ENCODE measurements around the gene SCLY.

The SCLY gene

GRCh38 chr2:238105506-238106338 is 44.9 kb downstream of the SCLY start:
- no peak for TF ChIP-seq YY1 (tag by site-specific recombination; IDR thresholded peaks at IDR 0.05)
- no peak for TF ChIP-seq ZNF202 (tag by site-specific recombination; IDR thresholded peaks at IDR 0.05; ENCODE audit: borderline replicate concordance)
- TF ChIP-seq EGR2 (tag by site-specific recombination; IDR thresholded peaks at IDR 0.05; ENCODE audit: low read depth): peak; percentile 46; the same call in 1 of the 2 replicates
- TF ChIP-seq ZFHX2 (tag by site-specific recombination; conservative IDR thresholded peaks at IDR 0.05): peak; percentile 76
- TF ChIP-seq ZNF623 (tag by site-specific recombination; IDR thresholded peaks at IDR 0.05): peak; percentile 35; the same call in 1 of the 2 replicates
- no peaks in the 10 kb centered on the region for H3K4me1 ChIP-seq (ENCODE audit: control insufficient read depth, insufficient read depth, low read length)
- H3K9me3 ChIP-seq (ENCODE audit: control insufficient read depth, insufficient read depth, low read depth, low read length): no peaks in the 10 kb centered on the region
- no peaks in the 10 kb centered on the region for H3K36me3 ChIP-seq (ENCODE audit: control insufficient read depth in 2 of 2, insufficient read depth in 1 of 2, low read length in 2 of 2)
- POLR2A ChIA-PET: no interaction called here
- CTCF ChIA-PET: no interaction called here
- no peak overlapping the region for H3K4me3 ChIP-seq (ENCODE audit: low read depth, low read length)
- H3K27ac ChIP-seq (ENCODE audit: extremely low read depth, low read depth, low read length): no peak overlapping the region

- Histone ChIP-seq H3K9me3 (ENCODE audit: control insufficient read depth, insufficient read depth, low read depth, low read length) (no peaks in the 10 kb centered on the region), H3K4me3 (ENCODE audit: low read depth, low read length) (no peak overlapping the region), H3K27ac (ENCODE audit: extremely low read depth, low read depth, low read length) (no peak overlapping the region), H3K36me3 (ENCODE audit: control insufficient read depth in 2 of 2, insufficient read depth in 1 of 2, low read length in 2 of 2) (no peaks in the 10 kb centered on the region), H3K4me1 (ENCODE audit: control insufficient read depth, insufficient read depth, low read length) (no peaks in the 10 kb centered on the region)
- ChIA-PET POLR2A (no interaction called here), CTCF (interaction anchor here (0.5 to 0.8 kb wide), 2 partner anchors 18 to 45 kb away, joined by 3 to 5 read pairs; no protein-coding TSS in a partner anchor)
- TF ChIP-seq ZNF239 (tag by site-specific recombination; IDR thresholded peaks at IDR 0.05) (no peak), GLIS2 (tag by site-specific recombination; IDR thresholded peaks at IDR 0.05) (no peak), ZNF544 (tag by site-specific recombination; IDR thresholded peaks at IDR 0.05) (no peak), ZNF530 (tag by site-specific recombination; IDR thresholded peaks at IDR 0.05; ENCODE audit: low read depth) (no peak), OVOL3 (tag by site-specific recombination; IDR thresholded peaks at IDR 0.05) (no peak), ZNF677 (tag by site-specific recombination; IDR thresholded peaks at IDR 0.05) (no peak), MEIS1 (CRISPR knock-in tag; IDR thresholded peaks at IDR 0.05; ENCODE audit: borderline replicate concordance) (no peak), ZNF692 (tag by site-specific recombination; IDR thresholded peaks at IDR 0.05) (no peak), ZFP37 (tag by site-specific recombination; IDR thresholded peaks at IDR 0.05) (no peak), PRDM2 (tag by site-specific recombination; IDR thresholded peaks at IDR 0.05; ENCODE audit: borderline replicate concordance) (no peak), ZNF155 (tag by site-specific recombination; IDR thresholded peaks at IDR 0.05) (no peak)
- TF ChIP-seq, protein P1, sequence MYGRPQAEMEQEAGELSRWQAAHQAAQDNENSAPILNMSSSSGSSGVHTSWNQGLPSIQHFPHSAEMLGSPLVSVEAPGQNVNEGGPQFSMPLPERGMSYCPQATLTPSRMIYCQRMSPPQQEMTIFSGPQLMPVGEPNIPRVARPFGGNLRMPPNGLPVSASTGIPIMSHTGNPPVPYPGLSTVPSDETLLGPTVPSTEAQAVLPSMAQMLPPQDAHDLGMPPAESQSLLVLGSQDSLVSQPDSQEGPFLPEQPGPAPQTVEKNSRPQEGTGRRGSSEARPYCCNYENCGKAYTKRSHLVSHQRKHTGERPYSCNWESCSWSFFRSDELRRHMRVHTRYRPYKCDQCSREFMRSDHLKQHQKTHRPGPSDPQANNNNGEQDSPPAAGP (tag by site-specific recombination; IDR thresholded peaks at IDR 0.05): 0 out of 2 replicates have a peak, but pooled peaks have one; percentile 26
- TF ChIP-seq, protein P2, sequence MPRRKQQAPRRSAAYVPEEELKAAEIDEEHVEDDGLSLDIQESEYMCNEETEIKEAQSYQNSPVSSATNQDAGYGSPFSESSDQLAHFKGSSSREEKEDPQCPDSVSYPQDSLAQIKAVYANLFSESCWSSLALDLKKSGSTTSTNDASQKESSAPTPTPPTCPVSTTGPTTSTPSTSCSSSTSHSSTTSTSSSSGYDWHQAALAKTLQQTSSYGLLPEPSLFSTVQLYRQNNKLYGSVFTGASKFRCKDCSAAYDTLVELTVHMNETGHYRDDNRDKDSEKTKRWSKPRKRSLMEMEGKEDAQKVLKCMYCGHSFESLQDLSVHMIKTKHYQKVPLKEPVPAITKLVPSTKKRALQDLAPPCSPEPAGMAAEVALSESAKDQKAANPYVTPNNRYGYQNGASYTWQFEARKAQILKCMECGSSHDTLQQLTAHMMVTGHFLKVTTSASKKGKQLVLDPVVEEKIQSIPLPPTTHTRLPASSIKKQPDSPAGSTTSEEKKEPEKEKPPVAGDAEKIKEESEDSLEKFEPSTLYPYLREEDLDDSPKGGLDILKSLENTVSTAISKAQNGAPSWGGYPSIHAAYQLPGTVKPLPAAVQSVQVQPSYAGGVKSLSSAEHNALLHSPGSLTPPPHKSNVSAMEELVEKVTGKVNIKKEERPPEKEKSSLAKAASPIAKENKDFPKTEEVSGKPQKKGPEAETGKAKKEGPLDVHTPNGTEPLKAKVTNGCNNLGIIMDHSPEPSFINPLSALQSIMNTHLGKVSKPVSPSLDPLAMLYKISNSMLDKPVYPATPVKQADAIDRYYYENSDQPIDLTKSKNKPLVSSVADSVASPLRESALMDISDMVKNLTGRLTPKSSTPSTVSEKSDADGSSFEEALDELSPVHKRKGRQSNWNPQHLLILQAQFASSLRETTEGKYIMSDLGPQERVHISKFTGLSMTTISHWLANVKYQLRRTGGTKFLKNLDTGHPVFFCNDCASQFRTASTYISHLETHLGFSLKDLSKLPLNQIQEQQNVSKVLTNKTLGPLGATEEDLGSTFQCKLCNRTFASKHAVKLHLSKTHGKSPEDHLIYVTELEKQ (tag by site-specific recombination; IDR thresholded peaks at IDR 0.05; ENCODE audit: borderline replicate concordance): no peak
- TF ChIP-seq, protein P3, sequence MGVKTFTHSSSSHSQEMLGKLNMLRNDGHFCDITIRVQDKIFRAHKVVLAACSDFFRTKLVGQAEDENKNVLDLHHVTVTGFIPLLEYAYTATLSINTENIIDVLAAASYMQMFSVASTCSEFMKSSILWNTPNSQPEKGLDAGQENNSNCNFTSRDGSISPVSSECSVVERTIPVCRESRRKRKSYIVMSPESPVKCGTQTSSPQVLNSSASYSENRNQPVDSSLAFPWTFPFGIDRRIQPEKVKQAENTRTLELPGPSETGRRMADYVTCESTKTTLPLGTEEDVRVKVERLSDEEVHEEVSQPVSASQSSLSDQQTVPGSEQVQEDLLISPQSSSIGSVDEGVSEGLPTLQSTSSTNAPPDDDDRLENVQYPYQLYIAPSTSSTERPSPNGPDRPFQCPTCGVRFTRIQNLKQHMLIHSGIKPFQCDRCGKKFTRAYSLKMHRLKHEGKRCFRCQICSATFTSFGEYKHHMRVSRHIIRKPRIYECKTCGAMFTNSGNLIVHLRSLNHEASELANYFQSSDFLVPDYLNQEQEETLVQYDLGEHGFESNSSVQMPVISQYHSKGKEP (tag by site-specific recombination; IDR thresholded peaks at IDR 0.05): no peak
Observed at GRCh38 chr2:238106339-238106697, 45.5 kb downstream of the SCLY start.
